SU-DHL-6 (cell line): ENCODE measurements around the gene CAPSL.

Experiments used
- EZH2phosphoT487 ChIP-seq: fragments of 200-600 bp; sonication (generic), shearing (Covaris generic); conservative IDR thresholded peaks from 2 replicates; pipeline ENCODE4 v1.6.1; 2018; ENCODE audit warnings: mild to moderate bottlenecking, antibody characterized with exemption, low read length, moderate library complexity, mixed read lengths
- TF ChIP-seq, protein P1 (sequence below): fragments of 200-600 bp; sonication (generic); IDR thresholded peaks from one replicate; pipeline ENCODE4 v1.5.1; 2017; ENCODE audit warnings: antibody characterized with exemption, mild to moderate bottlenecking, low read length, moderate library complexity; ENCODE audit not compliant: insufficient read depth, poor library complexity, severe bottlenecking

DNA sequence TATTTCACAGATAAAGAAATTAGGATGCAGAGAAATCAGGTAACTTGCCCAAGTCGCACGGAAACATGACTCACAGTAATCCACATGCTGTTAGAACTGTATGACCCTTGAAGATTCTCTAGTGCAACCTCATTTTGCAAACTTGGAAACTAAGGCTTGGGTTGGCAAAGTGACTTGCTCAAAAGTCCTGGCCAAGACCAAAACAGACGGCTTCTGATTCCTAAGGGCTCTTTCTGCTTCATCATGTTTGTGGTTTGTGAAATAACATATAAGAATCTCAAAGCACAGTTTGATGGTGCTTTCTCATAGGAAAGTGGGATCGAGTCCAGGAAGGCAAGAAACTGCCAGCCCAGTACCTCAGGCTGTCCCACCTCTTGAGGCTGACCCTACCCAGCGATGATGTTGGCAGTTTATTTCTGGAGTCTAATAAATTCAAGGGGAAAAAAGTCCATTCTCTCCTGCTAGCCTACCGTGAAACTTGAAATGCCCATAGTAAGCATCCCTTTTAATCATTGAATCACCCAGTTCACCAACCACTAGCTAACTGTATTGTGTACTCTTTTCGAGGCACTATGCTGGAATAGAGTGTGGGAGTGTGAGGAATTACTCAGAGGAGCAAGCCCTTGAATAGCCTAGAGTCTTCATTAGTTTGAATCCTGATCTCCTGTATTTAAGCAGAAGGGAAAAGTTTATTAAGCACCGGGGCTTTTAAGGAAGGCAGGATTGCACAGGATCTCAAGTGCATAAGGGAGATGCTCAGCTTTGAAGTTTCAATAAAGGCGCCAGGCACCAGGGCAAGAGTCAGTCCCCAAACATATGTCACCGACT, 14.1 kb downstream of the CAPSL start:
- TF ChIP-seq, protein P1, sequence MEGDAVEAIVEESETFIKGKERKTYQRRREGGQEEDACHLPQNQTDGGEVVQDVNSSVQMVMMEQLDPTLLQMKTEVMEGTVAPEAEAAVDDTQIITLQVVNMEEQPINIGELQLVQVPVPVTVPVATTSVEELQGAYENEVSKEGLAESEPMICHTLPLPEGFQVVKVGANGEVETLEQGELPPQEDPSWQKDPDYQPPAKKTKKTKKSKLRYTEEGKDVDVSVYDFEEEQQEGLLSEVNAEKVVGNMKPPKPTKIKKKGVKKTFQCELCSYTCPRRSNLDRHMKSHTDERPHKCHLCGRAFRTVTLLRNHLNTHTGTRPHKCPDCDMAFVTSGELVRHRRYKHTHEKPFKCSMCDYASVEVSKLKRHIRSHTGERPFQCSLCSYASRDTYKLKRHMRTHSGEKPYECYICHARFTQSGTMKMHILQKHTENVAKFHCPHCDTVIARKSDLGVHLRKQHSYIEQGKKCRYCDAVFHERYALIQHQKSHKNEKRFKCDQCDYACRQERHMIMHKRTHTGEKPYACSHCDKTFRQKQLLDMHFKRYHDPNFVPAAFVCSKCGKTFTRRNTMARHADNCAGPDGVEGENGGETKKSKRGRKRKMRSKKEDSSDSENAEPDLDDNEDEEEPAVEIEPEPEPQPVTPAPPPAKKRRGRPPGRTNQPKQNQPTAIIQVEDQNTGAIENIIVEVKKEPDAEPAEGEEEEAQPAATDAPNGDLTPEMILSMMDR = no peak
- TF ChIP-seq EZH2phosphoT487 = no peak
